Measurements from ENCODE around the gene LAD1. TPM values are rescaled to one million over a fixed set of nuclear protein-coding genes. Genes with fewer than 3 reads are reported as not detected.

The LAD1 gene
- total RNA-seq, 1 donor from 2014 or later, result not detected

DNA sequence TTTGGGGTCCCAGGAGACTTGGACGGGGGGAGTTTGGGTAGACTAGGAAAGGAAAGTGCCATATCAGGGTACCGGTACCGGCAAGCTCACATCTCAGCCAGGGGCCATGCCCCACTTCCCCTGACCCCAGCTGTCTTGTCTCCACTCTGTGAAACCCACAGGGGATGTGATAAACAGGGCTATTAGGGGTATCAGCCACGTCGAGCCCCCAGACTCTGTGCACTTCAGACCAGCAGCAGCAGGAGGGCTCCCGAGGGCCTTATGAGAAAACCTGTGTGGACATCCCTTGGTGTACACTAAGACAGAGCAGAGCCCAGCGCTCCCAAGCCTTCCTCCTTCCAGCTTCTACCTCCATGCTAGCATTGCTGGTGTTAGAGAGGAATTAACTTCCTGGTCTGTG, 68.0 kb downstream of the LAD1 start:
- no peak for DNase-seq (ENCODE audit: low read depth, low spot score)
- TF ChIP-seq, protein P1, sequence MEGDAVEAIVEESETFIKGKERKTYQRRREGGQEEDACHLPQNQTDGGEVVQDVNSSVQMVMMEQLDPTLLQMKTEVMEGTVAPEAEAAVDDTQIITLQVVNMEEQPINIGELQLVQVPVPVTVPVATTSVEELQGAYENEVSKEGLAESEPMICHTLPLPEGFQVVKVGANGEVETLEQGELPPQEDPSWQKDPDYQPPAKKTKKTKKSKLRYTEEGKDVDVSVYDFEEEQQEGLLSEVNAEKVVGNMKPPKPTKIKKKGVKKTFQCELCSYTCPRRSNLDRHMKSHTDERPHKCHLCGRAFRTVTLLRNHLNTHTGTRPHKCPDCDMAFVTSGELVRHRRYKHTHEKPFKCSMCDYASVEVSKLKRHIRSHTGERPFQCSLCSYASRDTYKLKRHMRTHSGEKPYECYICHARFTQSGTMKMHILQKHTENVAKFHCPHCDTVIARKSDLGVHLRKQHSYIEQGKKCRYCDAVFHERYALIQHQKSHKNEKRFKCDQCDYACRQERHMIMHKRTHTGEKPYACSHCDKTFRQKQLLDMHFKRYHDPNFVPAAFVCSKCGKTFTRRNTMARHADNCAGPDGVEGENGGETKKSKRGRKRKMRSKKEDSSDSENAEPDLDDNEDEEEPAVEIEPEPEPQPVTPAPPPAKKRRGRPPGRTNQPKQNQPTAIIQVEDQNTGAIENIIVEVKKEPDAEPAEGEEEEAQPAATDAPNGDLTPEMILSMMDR (conservative IDR thresholded peaks at IDR 0.05), result no peak
- no peak overlapping the region for H3K27ac Mint-ChIP-seq (ENCODE audit: unreplicated experiment)

More for the DNA sequence above, 68.0 kb downstream of the LAD1 start:
- Mint-ChIP-seq H3K27me3 (ENCODE audit: low read depth) (no peaks in the 10 kb centered on the region), H3K36me3 (ENCODE audit: low read depth) (no peaks in the 10 kb centered on the region), H3K4me3 (no peak overlapping the region), H3K9me3 (no peaks in the 10 kb centered on the region), H3K4me1 (peaks cover 23% of the 10 kb centered on the region)

Other genes starting within 250 kb of the LAD1 start
- gene TMEM9, start 244.8 kb downstream of the LAD1 start, total RNA-seq, result 78.1 and 89.4 TPM in 2 replicates
- not detected in 2 replicates for gene IGFN1, start 208.5 kb downstream of the LAD1 start, total RNA-seq
- not detected in 2 replicates for gene PKP1, start 115.8 kb downstream of the LAD1 start, total RNA-seq
- not detected in 2 replicates for gene TNNT2, start 21.6 kb downstream of the LAD1 start, total RNA-seq
- 0.30 and 0.93 TPM in 2 replicates for gene TNNI1, start 22.4 kb upstream of the LAD1 start, total RNA-seq
- gene PHLDA3, start 69.9 kb upstream of the LAD1 start, total RNA-seq, result 10.7 and 12.6 TPM in 2 replicates
- gene CSRP1, start 107.8 kb upstream of the LAD1 start, total RNA-seq, result 0.41 and 1.5 TPM in 2 replicates
- 44.1 and 47.3 TPM in 2 replicates for gene NAV1, start 139.8 kb upstream of the LAD1 start, total RNA-seq